Inflammatory macrophage treated with lipopolysaccharide for 1 hour (primary cell): ENCODE measurements around the gene NTMT1.
"Not testable (repeated sequence)": the region's sequence is repeated elsewhere in the genome, so short reads cannot be mapped to it uniquely, and the experiment has no call there.

Experiments used
- DNase-seq, 2 donors: peaks; one replicate each; pipeline ENCODE4 v3.0.0-alpha.2; 2020 to 2022

NTMT1 gene

DNA sequence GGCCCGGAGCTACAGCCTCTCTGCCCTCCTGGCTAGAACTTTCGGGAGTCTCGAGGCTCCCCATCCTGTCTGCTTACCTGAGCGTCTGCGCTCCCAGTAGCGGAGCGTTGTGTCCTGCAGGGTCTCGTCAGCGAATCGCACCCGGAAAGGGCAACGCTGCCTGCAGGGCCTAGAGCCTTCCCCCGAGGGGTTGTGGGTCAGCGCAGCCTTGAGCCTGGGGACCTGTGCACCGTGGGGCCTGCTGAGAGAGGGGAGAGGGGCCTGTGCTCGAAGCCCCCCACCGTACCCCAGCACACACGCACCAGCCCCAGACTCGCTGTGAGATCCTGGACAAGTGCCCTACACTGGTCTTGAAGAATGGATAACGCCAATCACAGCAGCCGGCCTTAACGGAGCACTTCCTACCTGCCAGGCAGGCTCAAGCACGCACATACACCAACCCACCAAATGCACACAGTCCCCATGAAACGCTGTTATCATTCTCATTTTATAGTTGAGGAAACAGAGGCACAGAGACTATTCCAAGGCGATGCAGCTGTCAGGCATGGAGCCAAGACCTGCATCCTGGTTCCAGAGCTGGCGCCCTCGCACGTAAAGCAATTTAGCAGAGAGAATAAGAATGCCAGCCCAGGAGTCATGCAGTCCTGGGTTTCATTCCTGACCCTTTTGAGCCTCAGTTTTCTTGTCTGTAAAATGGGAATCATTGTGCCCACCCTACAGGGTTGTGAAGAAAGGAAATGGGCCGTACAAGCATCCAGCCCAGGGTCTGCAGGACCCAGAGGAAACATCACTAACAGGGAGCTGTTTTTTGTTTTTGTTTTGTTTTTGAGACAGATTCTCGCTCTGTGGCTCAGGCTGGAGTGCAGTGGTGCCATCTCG is 10.3 kb upstream of the NTMT1 start:
- DNase-seq, result no peak

DNA sequence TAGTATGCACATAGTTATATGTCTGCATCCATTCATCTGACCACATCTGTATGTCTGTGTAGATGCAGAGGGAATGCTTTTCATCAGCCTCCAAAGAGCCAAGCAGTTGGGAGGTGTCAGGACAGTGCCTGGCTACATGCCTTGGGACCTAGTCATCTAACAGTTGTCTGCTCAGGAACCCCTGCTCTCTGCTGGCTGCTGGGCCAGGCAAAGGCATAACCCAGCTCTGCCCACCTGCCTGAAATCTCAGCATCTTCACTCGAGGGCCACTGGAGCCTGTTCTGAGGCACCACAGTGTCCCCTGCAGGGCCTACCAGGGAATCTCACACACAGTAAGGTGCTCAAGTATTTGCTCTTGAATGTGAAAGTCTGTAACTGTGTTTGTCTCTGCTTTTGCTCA is 8.8 kb upstream of the NTMT1 start:
- DNase-seq, result no peak

DNA sequence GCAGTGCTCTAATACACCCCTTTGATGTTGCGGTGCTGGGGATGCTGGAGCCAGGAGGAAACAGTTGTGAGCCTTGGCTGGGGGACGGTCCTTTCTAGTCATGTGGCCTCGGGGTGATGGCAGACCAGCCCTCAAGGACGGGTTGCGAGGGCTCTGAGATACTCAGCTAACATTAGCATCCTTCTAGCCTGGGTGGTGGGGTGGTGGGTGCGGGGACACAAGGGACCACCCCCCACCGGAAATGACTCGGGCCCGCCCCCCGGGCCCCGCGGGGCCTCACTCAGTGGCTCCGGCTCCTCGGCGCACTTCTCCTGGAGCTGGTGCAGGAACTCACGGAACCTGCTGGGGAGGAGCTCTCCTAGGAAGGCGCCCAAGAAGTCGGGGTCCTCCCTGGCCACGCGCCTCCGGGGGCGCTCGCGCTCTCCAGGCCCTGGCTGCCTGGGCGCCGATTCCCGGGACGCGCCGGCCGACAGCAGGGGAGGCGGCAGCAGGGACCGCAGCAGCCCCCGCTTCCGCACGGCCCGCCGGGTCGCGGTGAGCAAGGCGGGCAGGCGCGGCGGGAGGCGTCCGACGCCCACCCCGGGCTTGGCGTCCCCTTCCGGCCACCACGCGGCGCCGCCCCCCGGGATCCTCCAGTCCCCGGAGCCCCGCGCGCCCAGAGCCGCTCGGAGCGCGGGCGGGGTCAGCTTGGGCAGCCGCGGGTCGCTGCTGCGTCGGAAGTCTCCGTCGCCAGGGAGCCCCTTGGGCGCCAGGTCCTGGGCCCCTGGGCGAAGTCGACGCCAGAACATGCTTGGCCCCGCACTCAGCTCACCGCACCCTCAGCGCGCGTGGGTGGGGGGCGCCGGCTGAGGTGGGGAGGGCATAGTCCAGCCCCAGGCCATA is 5.9 kb upstream of the NTMT1 start:
- DNase-seq, result peak in 1 of 2 donors; percentile 18

DNA sequence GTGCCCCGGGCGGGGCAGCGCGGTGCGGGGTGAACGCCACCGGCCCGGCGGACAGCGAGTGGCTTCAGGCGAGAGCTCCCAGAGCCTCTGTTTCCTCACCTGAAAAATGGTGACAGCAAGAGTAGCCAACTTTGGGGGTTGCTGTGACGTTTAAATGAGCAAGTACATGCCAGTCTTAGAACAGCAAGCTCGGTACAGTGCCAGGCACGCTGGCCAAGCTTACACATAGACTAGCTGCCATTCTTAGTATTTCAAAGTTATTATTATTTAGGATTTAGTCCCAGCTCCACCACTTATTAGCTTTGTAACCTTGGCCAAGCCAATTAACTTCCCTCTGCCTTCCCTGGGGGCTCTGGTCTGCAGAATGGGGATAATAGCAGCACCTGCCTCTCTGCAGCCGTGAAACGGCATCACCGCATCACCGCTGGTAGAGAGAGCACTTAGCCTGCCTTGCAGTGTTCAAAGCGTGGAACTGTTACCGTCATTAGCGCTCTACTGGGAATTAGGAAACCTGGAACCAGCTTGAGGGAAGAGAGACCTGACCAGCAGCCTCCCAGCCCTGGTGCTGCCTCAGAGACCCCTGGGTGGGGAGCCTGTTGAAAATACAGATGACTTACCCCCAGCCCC is 5.2 kb upstream of the NTMT1 start, which contains the start of gene C9orf50:
Gene C9orf50, minus strand, starts transcription at position 433 of the 627 bp plus-strand sequence. CDS start 527 bp downstream, outside the sequence.
- DNase-seq, result no peak

DNA sequence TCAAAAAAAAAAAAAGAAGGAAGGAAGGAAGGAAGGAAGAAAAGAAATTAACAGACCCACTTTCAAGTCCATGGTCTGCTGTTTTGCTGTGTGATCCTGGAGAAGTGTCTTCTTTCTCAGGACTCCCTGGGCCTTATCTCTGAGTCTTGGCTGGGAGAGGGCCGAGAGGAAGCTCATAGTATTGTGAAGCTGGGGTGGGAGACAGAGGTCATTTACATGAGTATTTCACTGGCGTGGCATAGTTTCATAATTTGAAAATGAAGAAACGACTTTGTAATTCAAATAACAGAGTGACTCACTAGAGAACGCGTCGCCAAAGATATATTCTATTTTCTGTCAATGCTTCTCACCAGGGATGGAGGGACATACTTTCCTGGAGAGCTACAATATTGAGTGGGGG is 2.6 kb upstream of the NTMT1 start:
- peak; percentile 90 to 92 for DNase-seq

DNA sequence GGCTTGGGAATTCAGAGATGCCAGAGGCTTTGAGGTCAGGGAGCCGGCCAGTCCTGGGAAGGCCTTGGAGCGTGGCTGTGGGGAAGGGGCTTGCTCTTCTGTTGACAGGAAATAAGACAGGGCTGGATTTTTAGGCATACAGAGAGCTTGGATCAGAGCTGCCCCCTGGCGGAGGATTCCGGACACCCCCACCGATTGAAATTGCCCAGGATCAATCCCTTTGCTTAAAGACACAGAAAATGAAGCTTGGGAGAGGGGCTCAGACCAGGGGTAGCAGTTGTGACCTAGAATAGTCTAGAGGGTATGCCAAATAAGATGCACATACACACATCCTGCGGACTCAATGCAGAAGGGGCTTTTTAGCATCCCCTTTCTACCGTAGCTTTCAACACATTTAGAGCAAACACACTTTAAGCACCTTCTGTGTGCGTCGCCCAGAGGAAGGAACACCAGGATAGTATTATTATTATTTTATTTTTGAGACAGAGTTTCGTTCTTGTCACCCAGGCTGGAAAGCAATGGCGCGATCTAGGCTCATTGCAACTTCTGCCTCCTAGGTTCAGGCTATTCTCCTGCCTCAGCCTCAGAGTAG is 1.7 kb upstream of the NTMT1 start:
- DNase-seq, result peak in 1 of 2 donors; percentile 69

DNA sequence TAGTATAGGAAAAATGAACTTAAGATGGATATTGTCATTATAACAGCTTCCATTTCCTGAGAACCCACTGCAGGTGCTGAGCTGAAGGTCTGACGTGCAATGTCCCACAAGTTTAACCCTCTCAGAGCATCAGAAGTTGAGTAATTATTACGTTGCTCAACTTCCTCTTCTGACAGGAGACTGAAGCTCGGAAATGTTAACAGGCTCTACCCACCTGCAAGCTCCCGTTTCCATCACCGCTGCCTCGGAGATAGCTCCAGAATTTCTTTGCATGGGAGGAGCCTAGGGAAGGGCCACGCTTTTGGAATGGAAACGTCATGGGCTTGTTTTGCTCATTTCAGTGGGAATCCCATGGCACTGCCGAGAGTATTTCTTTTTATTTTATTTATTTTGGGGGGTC is 1.0 kb upstream of the NTMT1 start:
- DNase-seq, result peak; percentile 68 to 74

DNA sequence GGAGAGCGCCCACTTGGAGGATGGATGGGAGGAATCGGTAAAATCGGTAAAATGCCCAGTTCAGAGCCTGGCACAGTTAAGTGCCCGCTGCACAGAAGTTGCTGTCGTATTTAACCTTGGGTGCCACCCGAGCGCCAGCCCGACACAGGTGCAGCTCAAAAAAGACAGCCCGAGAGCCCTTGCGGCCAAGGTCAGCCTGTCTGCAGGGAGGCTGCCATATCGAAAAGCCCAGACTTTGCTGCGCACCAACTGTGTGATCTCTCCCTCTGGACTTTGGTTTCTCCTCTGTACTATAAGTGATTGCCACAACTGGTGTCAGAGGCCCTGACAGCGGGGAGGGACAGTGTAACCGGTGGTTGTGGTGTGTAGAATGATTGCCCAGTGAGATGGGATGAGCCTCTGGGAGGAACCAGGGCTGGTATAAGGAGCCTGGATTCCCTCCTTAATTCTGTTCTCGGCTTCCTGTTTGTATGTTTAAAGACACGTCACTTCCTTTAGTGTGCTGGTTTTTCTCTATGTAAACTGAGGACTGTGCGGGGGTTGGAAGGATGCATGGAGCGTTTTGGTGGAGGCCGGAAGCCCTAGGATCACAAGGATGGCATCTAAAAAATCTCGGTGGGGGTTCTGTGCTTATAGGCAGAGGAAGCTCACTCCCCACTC is 792 bp downstream of the NTMT1 start:
- peak in 1 of 2 donors; percentile 33 for DNase-seq

DNA sequence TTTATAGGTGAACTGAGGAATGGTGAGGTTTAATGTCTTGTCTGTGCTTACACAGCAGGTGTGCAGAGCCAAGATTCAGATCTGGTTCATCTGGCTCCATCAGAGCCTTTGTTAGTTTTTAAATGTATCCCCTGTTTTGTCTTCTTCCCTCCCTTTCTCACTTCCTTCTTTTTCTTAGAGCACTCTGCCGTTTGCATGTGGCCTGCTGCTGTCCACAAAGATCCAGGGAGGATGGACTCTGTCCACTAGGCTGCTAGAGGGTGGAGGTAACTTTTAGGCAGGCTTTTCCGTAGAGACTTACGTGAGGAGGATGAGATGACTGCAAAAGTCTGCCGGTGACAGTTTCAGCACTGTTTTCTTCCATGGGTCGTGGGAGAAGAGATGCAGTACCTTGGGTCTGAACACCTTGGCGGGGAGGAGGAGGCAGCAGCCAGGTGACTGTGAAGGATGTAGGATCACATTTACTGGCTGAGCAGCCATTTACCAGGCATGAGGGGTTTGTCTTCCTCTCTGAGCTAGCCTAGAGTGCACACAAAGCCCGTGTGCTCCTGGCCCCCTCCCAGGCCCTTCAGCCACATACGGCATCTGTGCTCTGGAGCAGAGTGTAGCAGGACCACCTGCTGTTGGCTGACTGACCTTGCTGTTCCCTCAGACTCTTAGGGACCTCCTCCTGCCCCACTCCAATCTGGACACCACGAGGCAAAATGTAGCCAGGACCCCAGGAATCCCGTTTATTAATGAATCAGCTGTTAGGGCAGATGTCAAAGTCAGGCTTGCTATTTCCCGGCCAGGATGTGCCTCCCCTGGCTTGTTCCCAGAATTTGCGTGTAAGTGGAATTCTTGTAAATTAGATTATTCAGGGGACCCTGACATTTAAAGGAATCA is 1.8 kb downstream of the NTMT1 start:
- DNase-seq, result no peak

DNA sequence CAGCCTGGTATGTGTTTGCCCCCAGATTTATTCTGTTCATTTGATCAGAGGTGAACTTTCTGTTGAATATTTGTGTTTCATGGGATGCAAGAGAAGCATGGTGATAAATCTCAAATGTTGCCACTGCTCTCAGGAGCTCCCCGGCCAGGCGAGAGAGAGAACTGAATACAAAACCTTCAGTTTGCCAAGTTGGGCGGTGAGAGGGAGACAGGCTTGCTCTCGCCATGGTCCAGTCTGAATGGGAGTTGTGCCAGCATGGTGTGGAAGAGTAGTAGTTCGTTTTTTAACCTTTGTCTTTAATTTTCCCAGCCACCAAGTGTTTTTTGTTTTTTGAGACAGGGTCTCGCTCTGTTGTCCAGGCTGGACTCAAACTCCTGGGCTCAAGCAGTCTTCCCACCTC is 2.7 kb downstream of the NTMT1 start:
- no peak for DNase-seq

DNA sequence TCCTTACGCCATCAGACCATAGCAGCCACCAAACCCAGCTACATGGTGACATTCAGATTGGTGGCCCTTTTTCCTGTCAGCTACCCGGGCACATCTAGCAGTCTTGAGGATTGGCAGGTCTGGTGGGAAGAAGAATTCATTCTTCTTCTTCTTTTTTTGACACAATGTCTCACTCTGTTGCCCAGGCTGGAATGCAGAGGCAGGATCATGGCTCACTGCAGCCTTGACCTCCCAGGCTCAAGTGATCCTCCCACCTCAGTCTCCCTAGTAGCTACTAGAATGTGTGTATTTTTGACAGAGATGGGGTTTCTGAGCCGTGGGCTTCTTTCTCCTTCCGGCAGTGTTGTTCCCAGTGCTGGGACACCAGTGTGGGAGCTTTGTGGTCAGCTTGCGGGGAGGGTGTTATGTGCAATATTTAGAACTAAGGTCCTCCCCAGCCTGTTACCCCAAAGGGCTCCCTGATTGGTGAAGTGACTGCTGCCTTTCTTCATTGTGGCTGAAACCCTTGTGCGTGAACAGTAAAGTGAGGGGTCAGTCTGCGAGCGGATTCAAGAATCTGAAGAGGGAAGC is 3.4 kb downstream of the NTMT1 start:
- peak; percentile 43 to 80 for DNase-seq

DNA sequence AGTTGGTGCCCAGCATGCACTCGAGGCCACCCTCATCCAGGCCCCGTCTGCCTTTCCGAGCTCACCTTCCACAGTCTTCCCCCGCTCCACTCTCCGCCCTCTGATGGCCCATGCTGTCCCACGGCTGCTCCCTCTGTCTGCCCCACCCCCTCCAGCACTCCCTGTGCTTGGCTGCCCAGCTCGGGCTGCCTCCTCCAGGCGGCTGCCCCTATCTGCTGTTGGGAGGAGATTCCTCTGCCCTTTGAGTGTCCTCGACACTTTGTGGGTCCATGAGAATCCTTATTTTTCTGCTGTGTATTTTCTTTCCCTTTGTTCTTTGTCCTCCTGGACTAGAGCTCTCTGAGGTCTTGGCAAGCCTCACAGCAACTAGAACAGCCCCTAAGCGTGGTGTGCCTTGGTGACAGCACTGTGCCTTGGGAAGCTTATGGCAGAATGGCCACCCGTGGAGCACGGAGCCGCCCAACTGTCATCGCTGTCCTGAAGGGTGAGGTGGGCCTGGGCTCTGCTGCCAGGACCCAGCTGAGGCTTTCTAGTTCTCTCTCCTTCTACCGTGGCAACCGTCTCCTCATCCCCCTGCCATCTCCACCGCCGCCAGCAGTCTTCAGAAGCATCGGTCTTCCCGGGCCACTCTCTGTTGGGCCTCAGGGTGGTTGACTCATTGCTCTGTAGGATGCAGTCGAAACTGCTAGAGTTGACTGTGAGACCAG is 5.2 kb downstream of the NTMT1 start:
- peak in 1 of 2 donors; percentile 26 for DNase-seq

DNA sequence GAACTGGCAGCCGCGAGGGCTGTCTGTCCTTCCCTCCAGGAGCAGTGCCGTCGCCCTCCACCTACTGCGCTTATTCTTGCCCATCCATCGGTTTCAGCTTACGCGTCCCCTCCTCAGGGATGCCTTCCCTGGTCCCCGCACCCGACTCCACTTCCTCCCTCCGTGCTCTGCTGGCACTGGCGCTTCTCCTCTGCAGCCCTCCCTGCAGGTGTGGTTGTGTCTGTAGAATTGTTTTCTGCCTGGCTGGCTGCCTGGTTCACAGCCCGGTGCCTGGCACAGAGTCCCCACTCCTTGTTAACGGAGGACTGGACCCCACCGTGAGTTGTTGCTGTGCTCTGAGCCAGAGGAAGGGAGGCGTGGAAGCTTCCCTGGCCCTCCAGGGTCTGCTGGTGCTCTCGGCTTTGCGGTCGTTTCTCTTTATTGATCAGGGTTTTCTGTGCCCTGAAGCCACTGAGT is 5.7 kb downstream of the NTMT1 start:
- DNase-seq, result no peak

DNA sequence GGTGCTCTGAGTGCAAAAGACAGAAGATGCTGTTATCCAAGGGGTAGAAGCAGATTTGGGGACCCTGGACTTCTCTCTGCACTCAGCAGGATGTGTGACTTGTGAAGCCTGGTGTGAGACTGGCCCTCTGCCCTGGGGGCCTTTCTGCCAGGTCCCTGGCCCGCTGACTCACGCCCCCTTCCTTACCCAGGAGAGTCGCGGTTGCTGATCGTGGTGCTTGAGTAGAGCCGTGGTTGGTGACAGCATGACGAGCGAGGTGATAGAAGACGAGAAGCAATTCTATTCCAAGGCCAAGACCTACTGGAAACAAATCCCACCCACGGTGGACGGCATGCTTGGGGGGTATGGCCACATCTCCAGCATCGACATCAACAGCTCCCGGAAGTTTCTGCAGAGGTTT is 6.5 kb downstream of the NTMT1 start:
- no peak for DNase-seq

DNA sequence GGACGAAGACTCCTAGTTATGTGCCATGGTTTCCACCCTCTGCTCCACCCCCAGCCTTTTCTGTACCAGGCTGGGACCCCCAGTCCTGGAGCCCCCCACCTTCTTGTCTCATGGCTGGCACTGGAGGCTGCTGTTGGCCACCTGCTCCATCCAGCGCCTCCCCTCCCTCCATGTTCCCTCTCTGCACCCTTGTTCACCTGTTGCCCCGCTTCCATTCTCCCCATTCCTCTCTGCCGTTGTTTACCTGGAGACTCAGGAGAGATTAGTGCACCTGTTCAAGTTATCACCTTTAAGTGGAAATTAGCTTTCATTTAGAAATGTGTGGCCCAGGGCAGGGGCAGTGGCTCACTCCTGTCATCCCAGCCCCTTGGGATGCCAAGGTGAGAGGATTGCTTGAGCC is 7.2 kb downstream of the NTMT1 start:
- DNase-seq, result no peak

DNA sequence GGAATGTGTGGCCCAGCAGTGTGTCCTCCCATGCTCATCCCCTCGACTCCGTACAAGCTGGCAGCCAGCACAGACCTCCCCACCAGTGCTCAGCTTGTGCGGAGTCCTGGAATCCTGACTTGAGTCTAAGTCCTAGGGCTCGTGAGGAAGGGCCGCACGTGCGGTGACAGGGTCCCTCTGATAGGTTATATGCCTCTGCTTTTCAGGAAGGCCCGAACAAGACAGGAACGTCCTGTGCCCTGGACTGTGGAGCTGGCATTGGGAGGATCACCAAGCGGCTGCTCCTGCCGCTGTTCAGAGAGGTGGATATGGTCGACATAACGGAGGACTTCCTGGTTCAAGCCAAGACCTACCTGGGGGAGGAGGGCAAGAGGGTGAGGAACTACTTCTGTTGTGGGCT is 7.9 kb downstream of the NTMT1 start:
- no peak for DNase-seq

DNA sequence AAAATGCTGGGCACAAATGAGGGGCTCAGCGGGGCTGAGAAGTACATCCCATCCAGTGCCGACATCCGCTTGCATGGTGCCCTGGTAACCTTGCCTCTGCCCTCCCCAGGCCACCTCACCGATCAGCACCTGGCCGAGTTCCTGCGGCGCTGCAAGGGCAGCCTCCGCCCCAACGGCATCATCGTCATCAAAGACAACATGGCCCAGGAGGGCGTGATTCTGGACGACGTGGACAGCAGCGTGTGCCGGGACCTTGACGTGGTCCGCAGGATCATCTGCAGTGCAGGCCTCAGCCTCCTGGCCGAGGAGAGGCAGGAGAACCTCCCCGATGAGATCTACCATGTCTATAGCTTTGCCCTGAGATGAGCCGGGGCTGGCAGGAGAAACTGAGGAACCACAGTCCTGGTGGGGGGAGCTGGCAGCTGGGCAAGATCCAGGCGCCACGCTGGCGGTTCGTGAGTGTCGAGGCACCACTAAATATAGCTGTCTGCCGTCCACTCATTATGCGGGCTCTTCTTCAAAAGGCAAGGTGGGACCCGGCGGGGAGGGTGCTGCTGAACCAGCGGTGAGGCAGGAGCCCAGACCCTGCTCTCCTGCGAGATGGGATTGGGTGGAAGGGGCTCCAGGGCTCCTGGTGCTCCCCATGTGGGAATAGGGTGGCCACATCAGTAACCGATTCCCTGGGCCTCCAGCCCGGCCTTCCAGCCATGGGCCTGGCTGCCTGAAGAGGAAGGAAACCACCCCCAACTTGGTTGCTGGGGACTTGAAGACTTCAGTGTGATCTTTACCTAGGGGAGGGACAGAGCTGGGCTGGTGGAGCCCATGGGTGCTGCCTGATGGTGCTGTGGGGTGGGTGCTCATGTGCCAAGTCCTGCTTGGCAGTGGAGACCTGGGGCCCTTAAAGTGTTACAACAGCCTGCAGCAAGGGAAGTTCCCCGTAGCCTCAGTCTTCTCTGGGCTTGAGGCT is 9.4 kb downstream of the NTMT1 start:
- peak; percentile 27 to 49 for DNase-seq

DNA sequence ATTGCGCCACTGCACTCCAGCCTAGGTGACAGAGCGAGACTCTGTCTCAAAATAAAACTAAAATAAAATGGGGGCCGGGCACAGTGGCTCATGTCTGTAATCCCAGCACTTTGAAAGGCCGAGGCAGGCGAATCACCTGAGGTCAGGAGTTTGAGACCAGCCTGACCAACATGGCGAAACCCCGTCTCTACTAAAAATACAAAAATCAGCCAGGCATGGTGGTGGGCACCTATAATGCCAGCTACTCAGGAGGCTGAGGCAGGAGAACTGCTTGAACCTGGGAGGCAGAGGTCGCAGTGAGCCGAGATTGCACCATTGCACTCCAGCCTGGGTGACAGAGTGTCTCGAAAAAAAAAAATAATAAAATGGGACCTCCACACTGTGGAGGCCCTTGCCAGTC is 10.4 kb downstream of the NTMT1 start:
- DNase-seq, result not testable (repeated sequence)

DNA sequence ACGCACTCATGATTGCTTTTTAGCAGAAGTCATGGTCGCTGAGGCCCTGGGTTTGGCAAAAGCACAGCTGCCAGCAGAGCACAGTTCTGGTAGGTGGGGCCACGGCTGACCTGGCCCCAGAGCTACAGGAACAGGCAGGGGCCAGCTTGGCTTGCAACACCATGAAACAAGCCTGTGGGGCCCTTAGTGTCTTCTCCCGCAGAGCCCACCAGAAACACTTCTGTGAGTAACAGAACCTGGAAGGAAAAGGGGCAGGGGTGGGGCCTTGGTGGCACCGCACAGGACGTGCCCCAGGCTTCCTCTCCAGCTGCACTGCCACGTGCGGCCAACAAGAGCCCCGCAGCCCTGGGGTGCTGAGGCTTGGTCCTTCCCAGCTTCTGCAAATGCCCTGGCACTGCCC is 11.1 kb downstream of the NTMT1 start:
- no peak for DNase-seq
